DMS153 (cell line): ENCODE results near the gene MTRR.

Experiments
- DNase-seq: peaks from one replicate; lab custom pipeline; 2025; lab: John Stamatoyannopoulos, UW

Gene MTRR

DNA sequence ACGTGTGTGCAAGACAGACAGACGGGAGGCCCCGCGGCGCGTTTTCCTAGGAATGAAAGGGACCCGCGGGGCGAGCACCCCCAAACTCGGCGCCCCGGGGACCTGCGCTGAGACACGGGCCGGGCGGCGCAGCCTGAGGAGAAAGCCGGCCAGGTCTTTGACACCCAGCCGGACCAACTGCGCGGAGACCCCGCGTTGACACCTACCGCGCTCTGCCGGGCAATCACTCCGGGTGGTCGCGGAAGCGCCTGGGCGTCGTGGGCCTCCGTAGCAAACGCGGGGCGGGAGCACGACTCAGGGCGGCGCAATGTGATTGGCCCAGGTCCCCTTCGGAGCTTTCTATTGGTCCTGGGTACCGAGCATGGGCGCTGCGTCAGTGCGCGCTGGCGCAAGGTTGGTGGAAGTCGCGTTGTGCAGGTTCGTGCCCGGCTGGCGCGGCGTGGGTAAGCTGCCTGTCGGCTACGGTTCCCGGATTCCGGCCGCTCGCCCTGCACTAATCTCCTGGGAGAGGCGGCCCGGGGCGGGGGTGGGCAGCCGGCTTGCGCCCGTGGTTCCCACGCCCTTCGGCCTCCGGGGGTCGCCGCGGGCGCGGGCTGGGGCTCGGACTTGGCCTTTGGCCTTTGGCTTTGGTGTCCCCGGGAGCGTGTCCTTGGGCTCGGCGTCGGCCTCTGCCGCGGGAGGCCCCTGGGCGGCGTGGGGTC, at the start of gene MTRR, which contains the start of gene FASTKD3:
Gene MTRR, plus strand, starts transcription at position 376 of the 701 bp plus-strand sequence. CDS start 1,647 bp downstream, outside the sequence.
Gene FASTKD3, minus strand, starts transcription at position 259 of the 701 bp plus-strand sequence. CDS start 948 bp downstream, outside the sequence.
- DNase-seq, result peak; percentile 89

DNA sequence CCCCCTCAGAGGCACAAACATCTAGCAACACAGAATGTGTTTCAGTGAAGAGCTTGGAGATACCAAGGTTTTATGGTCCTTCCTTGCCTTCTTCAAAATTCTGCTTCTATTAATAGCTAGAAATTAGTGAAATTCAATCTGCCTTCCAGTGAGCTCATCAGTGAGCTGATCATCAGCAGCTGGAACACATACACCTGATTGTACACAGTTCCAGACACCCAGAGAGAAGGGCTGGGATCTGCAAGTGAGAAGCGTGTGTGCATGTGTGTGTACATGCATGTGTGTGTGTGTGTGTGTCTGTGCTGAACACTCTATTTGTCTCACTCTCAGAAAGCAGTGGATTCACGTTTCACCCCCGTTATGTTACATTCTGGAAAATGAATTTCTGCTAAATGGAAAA, 46.5 kb upstream of the MTRR start:
- no peak for DNase-seq

DNA sequence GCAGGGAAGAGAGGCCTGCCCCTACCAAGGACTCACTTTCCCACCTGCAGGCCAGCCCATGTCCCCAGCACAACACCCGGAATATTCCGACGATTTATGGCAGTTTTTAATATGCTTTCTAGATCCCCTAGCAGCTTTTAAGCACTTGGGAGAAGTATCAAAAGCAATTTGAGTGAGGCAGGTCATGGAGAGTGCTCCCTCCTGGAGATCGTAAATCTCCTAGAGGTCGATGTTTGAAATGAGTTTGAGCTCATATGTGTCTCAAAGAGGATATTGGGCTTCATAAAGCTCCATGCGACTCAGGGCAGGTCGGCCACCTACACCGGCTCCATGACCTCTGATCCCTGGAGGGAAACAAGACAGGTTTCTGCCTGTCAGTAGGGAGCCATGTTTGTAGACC, 45.4 kb upstream of the MTRR start:
- DNase-seq, result no peak

DNA sequence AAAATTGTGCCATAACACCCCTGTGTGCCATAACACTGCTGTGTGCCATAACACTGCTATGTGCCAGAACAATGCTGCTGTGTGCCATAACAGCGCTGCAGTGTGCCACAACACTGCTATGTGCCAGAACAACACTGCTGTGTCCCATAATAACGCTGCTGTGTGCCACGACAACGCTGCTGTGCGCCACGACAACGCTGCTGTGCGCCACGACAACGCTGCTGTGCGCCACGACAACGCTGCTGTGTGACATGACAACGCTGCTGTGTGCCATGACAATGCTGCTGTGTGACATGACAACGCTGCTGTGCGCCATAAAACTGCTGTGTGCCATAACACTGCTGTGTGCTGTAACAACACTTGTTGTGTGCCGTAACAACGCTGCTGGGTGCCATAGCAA, 44.0 kb upstream of the MTRR start:
- no peak for DNase-seq

DNA sequence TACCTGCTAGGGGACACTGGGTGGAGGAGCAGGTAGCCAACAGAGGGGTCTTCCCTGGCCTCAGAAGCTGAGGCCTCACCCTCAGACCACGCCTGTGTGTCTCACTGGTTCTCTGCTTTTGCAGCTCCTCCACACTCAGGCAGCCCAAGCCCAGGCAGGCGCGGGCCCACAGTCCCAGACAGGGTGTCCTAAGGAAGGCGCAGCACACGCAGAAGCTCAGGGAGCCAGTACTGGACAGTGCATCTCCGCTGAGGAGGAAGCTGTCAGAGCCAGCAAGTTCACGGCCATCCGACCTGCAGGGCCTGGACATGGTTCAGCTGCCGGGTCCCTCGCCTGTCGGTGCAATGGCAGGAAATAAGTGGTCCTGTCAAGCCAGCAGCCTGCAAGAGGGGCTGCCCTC, 43.3 kb upstream of the MTRR start:
- no peak for DNase-seq

DNA sequence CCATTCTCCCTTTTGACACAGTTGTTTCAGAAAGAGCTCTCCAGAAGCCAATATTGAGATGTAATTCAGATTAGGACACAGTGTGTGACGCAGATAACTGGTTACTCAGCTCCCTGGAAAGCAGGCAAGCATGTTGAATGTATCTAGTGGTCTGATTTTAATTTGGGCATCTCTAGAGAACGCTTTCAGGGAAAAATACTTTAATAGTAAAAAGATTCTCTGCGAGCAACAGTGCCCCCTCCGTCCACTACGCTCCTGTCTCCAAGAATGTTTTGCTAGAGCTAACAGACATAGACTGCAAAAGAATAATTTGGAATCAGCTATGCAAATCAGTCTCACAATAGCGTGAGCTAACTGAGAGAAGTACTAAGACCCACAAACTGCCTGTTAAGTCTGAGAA, 41.3 kb upstream of the MTRR start:
- DNase-seq, result no peak

DNA sequence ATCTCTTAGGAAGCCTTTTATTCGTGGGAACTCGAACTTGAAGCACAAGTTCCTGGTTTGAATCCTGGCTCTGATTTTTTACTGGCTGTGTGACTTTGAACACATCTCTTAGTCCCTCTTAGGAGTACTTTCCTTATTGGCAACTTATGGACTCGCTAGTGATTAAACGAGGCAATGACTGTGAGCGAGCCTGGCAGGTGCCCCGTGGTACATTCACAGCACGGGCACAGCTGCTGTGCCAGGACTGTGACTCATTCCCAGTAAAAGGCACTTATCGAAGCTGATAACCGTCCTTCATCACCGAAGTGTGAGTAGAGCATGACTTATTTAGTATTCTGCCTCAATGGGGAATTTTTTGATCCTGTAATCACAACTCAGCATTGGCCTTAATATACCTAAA, 40.7 kb upstream of the MTRR start:
- no peak for DNase-seq

DNA sequence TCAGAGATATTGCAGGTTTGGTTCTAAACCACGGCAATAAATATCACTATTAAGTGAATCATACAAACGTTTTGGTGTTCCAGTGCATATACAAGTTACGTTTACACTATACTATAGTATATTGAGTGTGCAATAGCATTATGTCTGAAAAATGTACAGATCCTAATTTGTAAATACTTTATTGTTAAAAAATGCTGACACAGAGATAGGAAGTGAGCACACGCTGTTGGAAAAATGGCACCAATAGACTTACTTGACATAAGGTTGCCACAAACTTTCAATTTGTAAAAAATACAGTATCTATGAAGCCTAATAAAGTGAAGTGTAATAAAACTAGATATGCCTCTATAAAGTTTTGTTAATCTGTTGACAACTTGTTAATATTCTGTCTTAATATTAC, 34.0 kb upstream of the MTRR start:
- DNase-seq, result no peak

DNA sequence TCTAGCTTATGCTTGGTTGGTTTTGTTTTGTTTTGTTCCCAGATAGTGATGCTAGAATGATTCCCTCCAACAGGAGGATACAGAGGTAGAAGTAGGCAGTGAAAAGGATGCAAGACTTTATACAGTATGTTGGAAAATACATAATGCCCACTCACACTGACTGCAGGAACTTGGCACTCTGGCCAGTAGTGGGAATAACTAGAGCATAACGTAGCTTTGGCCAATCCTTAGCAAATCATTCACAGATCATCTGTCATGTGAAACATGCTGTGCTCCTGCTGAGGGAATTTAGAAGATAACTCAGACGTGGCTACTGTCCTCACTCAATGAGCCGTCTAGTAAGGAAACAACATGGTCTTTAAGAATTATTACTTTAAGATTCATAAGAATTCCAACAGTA, 31.5 kb upstream of the MTRR start:
- no peak for DNase-seq

DNA sequence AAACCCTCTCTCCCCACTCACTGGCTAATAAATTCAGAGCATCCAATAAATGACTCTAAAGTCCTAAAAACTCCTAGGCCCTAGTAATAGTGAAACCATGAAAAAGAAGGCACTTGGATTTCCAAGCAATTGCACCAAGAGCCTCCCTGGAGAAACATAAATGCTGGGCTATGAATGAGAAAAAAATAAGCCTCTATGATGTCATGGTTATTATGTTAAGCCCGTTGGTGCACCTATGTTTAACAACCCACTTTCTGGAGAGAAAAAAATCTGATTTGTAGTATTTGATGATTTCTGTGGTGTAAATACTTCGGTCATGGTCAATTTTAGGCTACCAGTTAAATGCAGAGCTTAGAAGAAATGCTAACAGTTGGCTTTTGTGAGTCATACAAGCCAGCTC, 26.4 kb upstream of the MTRR start:
- DNase-seq, result no peak

DNA sequence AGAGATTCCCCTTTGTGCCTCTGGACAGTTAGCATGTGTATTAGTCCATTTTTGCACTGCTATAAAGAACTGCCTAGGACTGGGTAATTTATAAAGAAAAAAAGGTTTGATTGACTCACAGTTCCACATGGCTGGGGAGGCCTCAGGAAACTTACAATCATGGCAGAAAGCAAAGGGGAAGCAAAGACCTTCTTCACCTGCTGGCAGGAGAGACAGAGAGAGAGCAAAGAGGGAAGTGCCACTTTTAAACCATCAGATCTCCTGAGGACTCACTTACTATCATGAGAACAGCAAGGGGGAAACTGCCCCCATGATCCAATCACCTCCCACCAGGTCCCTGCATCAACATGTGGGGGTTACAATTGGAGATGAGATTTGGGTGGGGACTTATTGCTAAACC, 24.0 kb upstream of the MTRR start:
- no peak for DNase-seq

DNA sequence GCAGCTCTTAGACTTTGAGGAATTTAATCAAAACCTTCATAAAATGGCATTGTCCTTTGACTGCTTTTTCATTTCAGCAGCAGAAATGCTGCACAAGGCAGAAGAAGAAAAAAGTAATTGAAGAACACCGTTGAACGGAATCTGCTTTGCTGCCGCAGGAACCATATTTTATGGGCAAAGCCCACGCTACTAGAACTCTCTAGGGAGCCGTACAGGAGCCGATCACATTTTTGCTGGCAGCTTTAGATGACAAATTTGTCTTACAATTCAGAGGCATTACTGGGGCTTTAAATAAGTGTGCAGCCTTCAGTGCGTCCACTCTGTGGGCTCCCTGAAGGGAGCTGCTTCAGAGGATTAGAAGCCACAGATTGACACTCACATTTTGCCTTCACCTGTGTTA, 23.4 kb upstream of the MTRR start:
- no peak for DNase-seq

DNA sequence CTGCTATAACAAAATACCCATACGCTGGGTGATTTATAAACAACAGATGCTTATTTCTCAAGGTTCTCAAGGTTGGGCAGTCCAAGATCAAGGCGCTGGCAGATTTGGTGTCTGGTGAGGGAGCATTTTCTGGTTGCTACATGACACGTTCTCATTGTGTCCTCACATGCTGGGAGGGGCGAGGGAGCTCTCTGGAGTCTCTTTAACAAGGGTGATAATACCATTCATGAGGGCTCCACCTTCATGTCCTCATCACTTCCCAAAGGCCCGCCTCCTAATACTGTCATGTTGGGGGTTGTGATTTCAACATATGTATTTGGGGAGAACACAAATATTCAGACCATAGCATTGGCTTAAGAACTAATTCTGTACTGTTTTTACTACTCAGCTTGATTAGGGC, 22.6 kb upstream of the MTRR start:
- no peak for DNase-seq

DNA sequence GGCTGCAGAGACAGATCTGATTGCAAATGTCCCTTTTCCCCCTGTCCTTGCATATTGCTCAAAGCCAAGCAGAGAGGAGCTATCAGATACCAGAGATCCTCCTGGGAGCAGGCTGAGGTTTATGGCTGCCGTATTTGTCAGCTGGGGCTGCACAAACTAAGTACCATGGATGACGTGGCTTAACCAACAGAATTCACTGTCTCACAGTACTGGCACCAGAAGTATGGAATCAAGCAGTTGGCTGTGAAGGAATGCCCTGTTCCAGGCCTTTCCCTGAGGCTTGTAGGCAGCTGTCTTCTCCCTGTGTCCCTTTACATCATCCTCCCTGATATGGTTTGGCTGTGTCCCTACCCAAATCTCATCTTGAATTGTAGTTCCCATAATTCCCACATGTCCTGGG, 20.7 kb upstream of the MTRR start:
- no peak for DNase-seq

DNA sequence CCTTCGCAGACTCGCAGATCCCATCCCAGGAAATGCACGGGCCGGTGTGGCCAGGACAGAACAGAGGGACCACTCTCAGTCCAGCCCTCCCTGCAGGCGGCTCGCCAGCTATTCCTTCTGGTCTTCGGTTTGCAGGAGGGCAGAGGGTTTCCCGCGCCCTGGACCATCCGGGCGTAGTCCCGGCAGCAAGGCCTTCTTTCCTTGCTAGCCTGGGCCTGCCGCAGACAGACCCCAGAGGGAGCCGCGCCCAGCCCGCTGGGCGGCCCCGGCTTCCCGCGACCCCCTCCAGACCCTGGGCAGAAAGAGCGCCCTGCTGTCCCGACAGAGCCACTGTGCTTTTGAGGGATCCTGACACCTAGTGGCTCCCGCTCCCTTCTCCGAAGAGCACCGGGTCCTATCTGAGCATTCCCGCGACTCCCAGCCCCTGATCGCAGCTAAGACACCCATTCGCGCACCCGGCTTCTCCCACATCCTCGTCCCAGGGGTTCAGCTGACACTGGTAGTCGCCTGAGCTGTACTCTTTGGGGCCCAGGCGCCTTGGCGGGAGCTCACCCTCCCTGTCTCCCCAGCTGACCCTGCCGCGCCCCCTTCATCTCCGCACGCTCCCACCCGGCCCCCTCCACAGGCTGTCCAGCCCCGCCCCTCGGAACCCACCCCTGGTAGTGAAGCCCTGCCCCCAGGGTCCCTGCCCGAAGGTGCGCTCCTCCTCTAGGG, 19.1 kb upstream of the MTRR start:
- DNase-seq, result peak; percentile 43

DNA sequence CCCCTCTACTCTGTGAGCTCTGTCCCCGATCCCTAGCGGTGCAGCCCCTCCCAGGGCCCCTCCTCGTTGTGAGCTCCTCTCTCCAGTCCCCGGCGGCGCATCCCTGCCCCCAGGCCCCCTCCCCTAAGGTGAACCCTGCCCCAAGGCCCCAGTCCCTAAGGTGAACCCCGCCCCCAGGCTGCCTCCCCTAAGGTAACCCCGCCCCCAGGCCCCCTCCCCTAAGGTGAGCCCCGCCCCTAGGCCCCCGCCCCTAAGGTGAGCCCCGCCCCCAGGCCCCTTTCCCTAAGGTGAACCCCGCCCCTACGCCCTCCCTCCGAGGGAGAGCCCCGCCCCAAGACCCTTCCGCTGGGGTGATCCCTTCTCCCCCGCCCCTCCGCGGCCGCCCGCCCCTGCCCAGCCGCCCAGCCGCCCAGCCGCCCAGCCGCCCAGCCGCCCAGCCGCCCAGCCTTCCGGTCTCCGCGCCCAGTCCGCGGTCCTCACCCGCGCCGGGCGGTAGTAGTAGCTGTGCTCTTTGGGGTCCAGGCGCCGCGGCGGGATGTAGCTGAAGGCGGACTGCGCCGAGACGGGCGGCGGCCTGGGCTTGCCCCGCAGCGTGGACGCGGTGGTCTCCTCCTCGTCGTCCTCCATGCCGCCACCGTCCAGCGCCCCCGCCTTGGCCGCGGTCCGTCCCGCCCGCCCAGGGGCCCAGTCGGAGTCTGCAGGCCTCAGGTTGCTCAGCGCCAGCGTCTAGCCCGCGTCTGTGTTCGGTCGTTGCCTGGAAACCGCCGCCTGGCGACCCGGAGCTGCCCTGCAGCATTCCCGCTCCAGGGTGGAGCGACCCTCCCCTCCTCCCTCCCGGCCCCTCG, 18.3 kb upstream of the MTRR start, which contains the start of gene CFAP90:
Gene CFAP90, minus strand, starts transcription at position 739 of the 845 bp plus-strand sequence. Its CDS starts 112 bp downstream, at position 627.
- no peak for DNase-seq

DNA sequence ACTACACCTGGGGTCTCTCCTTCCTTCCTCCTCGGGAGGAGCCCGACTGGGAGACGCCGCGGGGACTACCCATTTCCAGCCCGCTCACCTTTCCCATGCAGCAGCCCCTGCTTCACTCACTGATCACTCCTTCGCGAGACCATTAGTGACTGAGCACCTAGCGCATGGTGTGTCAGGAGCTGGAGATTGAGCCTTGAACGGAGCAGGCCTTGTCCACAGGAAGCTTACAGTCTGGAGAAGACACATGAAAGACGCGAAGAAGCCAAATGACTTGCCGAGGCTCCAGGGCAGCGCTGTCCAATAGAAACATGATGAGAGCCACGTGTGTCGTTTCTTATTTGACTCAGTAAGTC, 17.7 kb upstream of the MTRR start:
- no peak for DNase-seq

DNA sequence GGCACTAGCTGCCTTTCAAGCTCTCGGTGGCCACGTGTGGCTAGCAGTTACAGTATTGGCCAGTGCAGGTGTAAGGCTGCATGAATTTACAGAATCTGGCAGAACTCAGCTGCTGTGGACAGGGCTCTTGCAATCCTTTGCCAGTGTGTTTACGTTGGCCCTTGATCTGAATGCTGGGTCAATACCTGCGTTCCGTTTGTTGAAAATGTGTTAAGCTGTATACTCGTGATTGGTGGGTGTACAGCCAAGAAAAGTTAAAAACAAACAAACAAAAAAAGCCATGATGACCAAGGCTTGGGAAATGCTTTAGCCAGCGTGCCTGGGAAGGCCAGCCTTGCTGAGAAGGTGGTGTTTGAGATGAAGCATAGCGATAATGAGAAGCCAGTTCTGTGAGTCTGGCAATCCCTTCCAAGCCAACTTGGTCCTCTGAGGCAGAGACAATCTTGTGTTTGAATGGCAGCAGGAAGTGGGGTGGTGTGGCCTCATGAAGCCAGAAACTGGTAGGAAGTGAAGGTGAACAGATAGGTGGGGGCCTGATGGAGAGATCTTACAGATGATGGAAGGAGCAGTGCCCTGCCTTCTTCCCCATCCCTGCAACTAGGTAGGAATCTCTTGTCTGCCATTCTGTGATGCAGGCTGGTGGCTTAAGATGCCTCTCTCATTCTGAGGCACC, 17.2 kb upstream of the MTRR start:
- no peak for DNase-seq

DNA sequence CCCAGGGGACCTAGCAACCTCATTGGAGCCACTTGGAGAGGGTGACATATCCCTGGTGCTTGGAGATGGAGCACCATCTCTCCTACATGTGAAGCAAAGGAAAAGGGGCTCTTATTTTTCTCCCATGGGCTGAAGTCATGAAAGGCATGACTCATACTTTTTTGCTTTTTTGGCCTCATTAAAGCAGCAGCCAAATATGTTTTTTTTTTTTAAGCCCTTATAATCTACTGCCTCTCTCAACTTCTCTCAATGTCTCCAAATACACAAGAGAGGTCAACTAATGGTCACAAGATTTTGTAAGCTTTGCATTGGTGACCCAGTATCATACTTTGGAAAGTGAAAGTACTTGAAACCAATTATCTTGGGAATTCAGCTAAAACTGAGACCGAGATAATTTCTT, 16.4 kb upstream of the MTRR start:
- DNase-seq, result no peak

DNA sequence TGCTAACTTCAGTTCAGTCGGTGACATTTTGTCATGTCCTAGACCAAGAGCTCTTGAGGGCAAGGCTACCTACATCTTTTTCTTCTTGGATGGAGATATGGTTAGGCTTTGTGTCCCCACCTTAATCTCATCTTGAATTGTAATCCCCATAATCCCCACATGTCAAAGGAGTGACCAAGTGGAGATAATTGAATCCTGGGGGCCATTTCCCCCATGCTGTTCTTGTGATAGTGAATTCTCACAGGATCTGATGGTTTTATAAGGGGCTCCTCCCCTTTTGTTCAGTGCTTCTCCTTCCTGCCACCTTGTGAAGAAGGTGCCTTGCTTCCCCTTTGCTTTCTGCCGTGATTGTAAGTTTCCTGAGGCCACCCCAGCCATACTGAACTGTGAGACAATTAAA, 16.0 kb upstream of the MTRR start:
- no peak for DNase-seq

DNA sequence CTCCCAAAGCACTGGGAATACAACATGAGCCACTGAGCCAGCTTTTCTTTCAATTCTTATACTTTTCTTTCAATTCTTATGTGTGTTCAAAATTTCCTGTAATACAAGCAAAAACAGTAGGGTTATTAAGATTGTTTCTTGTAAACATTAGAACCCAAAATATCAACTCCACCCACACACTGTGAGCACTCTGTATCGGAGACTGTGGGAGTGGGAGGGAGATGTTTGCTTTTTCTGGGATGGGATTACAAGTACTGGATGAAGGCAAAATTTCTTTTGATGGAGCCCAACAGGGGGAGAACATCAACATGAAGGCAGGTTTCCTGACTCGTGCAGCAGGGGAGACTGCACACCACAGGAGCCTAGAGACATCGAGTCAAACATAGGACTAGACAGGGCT, 13.3 kb upstream of the MTRR start:
- no peak for DNase-seq

DNA sequence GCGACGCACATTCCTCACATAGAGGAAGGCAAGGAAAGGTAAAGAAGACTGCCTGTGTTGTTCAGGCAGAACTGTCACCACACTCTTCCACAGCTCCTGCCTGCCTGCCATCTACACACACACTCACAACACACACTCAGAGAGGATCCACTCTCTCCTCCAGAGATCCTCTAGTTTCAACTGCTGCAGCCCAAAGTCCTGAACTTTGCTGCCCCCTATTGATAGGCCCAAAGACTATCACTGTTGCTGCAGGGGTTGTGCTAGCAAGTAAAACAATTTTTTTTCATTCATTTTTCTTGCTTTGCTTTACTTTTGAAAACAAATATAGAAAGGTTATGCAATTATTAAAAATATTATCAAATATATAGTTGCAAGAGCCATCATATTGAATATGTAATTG, 12.1 kb upstream of the MTRR start:
- DNase-seq, result peak; percentile 60
